HG03139 (cell line): ENCODE results near the gene KCNA3.

Source experiments
- ATAC-seq: cut with Tn5 transposase; IDR thresholded peaks from one replicate; pipeline ENCODE4 v1.9.1; 2021; ENCODE audit not compliant: unreplicated experiment

Gene KCNA3

DNA sequence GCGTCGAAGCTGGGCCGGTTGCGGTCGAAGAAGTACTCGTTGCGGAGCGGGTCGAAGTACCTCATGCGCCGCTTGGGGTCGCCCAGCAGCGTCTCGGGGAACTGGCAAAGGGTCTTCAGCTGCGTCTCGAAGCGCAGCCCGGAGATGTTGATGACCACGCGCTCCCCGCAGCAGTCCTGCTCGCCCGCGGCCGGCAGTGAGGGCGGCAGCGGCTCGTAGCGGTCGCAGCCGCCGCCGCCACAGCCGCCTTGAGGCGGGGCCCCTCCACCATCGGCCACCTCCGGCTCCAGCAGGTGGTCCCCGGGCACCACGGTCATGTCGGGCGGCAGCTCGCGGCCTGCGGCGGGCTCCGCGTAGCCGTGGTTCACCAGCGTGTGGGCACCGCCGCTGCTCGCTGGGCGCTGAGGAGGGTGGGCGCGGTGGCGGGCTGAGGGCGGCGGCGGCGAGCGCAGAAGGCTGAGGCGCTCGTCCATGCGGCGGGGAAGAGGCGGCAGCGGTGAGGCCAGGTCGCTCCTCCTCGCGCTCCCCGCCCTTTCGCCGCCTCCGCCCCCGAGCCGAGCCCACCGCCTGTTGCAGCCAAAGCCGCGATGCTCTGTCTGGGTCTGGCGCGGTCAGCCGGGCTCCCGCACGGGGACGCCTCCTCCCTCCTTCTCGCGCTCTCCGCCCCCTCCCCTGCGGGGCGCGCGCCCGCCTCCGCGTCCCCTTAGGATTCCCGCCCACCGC, at the start of gene KCNA3:
TSS of gene KCNA3 (minus strand) at position 604 of the 723 bp plus-strand sequence. CDS start at position 473, 131 bp downstream.
- no peak for ATAC-seq

DNA sequence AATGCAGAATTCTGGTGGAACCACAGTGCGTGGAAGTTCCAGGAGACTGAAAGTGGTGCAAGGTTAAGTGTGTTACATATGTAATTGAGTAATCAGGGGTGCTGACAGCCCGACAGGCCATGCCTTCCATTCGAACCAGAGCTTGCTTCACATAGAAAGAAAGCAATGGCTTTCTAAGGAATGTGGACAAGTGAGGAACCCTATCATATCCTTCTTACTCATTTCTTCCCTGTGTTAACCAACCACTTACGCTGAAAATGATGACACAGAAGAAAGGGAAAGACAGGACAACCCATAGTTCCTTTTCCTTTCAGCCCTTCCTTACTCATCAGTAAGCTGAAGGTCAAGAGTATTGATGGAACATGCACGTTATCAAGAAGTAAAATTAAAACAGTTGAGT, 48.1 kb upstream of the KCNA3 start:
- ATAC-seq: no peak

- no peak for ATAC-seq
Measured at GRCh38 chr1:110719908-110720307, 45.2 kb upstream of the KCNA3 start.

DNA sequence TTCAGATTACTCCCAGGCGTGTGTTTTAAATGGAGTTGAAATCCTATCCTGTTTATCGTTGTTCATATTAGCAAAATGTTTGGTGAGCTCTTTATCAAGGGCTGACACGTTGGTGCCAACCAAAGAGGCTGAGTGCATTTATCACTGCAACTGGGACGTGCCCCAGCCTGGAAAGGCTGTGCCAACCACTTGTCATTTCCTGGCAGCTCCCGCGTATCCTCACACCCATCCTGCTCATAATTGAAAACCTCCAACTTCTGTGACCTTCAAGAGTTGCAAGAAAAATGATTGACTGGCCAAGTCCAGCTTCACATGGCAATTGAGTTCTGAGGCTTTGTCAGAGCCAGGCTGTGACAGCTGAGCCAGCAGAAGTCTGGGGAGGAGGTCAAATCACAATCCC, 43.7 kb upstream of the KCNA3 start:
- no peak for ATAC-seq

GRCh38 chr1:110717179-110717578, 42.4 kb upstream of the KCNA3 start:
- ATAC-seq: no peak

- no peak for ATAC-seq
Measured at GRCh38 chr1:110714374-110714995, 39.7 kb upstream of the KCNA3 start.

DNA sequence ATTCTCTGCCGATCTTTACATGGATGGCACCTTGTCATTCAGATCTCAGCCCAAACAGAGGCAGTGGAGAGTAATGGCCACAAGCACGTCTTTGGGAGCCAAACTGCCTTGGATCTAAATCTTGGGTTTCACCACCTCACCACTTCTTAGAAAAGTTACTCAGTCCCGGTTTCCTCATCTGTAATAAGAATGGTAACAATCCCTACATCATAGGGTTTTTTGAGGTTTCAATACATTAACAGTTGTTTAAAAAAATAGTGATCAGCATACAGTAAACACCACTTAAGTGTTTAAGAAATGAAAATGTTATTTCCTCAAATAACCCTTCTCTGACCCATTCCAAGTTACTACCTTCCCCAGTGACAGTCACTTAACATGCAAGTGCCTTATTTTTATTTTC, 38.5 kb upstream of the KCNA3 start:
- ATAC-seq: no peak

GRCh38 chr1:110710314-110710713, 35.6 kb upstream of the KCNA3 start:
- no peak for ATAC-seq

GRCh38 chr1:110708974-110709440, 34.3 kb upstream of the KCNA3 start:
- ATAC-seq: no peak

GRCh38 chr1:110707232-110707631, 32.5 kb upstream of the KCNA3 start:
- ATAC-seq: no peak

DNA sequence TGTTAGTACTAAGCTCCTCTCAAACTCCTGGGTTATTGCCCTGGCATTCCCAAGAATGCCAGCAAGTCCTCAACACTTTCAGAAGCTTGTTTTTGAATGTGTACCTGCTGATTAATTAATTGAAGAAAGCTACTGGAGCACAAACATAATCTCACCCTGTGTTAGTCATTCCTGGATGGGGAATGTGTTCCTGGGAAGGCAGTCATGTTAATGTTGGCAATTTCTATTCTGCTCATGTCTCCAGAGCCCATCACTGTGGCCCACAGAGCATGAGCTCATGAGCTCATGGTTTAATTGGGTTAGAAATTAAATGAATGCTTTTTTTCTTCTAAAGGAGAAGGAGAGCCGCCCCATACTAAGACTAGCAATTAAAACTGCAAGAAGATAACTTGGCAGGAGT, 31.9 kb upstream of the KCNA3 start:
- no peak for ATAC-seq

GRCh38 chr1:110702260-110702659, 27.5 kb upstream of the KCNA3 start:
- ATAC-seq: no peak

DNA sequence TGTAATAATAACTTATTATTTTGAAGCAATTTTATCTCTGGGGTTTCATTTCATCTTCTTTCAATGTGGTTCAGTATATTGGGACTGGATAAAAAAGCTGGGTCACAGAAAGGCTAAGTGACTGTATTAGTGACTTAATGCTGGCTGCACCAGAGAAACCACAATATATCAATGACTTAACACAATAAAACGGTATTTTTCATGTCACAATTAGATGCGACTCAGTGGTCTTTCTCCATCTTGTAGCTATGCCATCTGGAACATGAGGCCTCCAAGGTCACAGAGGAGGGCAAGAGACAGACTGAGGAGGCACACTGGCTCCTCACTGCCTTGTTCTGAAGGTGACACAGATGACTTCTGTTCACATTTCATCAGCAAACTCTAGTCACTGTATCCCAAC, 26.0 kb upstream of the KCNA3 start:
- ATAC-seq: no peak

GRCh38 chr1:110697606-110698005, 22.9 kb upstream of the KCNA3 start:
- no peak for ATAC-seq

DNA sequence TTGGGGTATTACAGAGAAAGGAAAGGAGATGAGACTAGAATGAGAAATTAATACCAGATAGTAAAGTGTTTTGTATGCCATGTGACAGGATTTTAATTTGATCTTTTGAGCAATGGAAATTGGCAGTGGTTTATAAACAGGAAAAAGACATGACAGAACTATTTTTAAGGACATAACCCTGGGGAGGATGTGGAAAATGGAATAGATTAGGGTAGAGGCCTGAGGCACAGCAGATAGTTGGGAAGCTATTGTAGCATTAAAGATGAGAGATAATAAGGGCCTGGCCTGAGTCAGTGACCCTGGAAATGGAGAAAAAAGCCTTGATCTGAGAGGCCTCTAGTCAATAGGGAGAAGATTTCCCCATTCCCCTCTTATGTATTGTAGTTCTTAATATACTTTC, 22.1 kb upstream of the KCNA3 start:
- ATAC-seq: no peak

- no peak for ATAC-seq
Measured at GRCh38 chr1:110690709-110691365, 16.1 kb upstream of the KCNA3 start.

- ATAC-seq: no peak
Measured at GRCh38 chr1:110689868-110690267, 15.1 kb upstream of the KCNA3 start.

GRCh38 chr1:110688514-110688913, 13.8 kb upstream of the KCNA3 start:
- no peak for ATAC-seq

DNA sequence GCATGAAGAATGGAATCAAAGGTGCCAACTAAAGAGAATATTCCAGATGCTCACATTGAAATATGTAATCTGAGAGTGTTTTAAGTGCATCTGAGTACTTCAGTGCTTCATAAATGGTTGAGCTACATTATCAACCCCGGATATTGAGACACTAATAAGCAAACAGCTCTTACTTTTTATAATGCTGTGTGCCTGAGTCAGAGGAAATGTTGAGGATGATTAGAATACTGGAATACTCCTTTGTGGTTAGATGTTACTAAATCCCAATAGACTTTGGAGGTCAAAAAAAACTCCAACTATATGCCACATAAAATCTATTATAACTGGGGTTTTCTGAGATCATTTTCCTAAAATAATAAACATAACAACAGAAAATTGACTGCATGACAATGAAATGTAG, 12.5 kb upstream of the KCNA3 start:
- no peak for ATAC-seq

DNA sequence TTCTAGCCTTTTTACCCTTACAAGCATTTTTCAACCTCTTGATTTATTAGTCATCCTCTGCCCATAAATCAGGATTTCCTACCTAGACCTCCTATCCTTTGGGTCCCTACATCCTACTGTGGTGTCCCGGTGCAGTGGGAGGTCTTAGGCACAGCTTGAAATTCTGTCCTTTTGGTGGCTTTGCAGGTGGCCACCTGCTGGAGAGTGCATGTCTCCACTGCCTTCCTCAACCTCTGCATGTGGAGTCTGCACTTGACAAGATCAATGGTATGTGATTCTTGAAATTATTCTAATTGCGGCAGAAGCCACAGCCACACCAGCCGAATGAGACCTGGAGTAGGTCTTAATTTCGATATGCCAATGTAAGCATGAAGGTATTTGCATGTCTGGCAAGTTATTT, 11.4 kb upstream of the KCNA3 start:
- ATAC-seq: no peak

DNA sequence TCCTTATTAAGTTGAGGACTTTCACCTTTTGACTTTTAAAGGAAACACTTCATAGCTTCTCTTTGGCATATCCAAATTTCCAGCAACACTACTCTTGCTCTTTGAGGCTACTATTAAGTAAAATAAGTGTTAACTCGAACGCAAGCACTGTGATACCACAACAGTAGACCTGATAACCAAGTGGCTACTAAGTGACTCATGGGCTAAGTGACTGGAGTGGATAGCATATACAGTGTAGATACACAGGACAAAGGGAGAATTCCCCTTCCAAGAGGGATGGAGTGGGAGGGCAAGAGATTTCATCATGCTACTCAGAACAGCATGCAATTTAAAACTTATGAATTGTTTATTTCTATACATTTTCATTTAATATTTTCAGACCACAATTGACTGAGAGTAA, 9.8 kb upstream of the KCNA3 start:
- ATAC-seq: no peak

GRCh38 chr1:110682898-110683297, 8.2 kb upstream of the KCNA3 start:
- ATAC-seq: no peak
